HG02623 (cell line): ENCODE measurements around the gene EMILIN1.
"Not testable (repeated sequence)": the region's sequence is repeated elsewhere in the genome, so short reads cannot be mapped to it uniquely, and the experiment has no call there.

ENCODE experiments used
- ATAC-seq: cut with Tn5 transposase; IDR thresholded peaks from one replicate; pipeline ENCODE4 v1.9.1; 2021; ENCODE audit warnings: moderate library complexity; ENCODE audit not compliant: unreplicated experiment

The EMILIN1 gene

GRCh38 chr2:27053776-27054175 is 24.6 kb upstream of the EMILIN1 start:
- no peak for ATAC-seq

GRCh38 chr2:27054721-27055120 is 23.7 kb upstream of the EMILIN1 start:
- no peak for ATAC-seq

- no peak for ATAC-seq
These were observed 21.2 kb upstream of the EMILIN1 start for GRCh38 chr2:27057184-27057583.

- no peak for ATAC-seq
These were observed 20.2 kb upstream of the EMILIN1 start for GRCh38 chr2:27058210-27058609.

- ATAC-seq: no peak
These were observed 19.1 kb upstream of the EMILIN1 start for GRCh38 chr2:27059141-27059820.

GRCh38 chr2:27060323-27060722 is 18.1 kb upstream of the EMILIN1 start:
- no peak for ATAC-seq

GRCh38 chr2:27065128-27065527 is 13.3 kb upstream of the EMILIN1 start:
- no peak for ATAC-seq

GRCh38 chr2:27067385-27067784 is 11.0 kb upstream of the EMILIN1 start:
- no peak for ATAC-seq

GRCh38 chr2:27069436-27069835 is 9.0 kb upstream of the EMILIN1 start:
- no peak for ATAC-seq

GRCh38 chr2:27069961-27070618 is 8.3 kb upstream of the EMILIN1 start:
- ATAC-seq: no peak

GRCh38 chr2:27070653-27071276 is 7.7 kb upstream of the EMILIN1 start:
- peak; percentile 1 for ATAC-seq

- peak; percentile 81 for ATAC-seq
These were observed 7.0 kb upstream of the EMILIN1 start, which contains the start of gene OST4 for GRCh38 chr2:27071277-27071989. Gene OST4, minus strand, starts transcription at chr2:27071654.

GRCh38 chr2:27071990-27072830 is 6.2 kb upstream of the EMILIN1 start:
- ATAC-seq: peak; percentile 7

- no peak for ATAC-seq
These were observed 5.5 kb upstream of the EMILIN1 start for GRCh38 chr2:27072920-27073319.

- no peak for ATAC-seq
These were observed 4.6 kb upstream of the EMILIN1 start for GRCh38 chr2:27073782-27074181.

- no peak for ATAC-seq
These were observed 3.5 kb upstream of the EMILIN1 start for GRCh38 chr2:27074738-27075565.

- ATAC-seq: not testable (repeated sequence)
These were observed 2.9 kb upstream of the EMILIN1 start for GRCh38 chr2:27075566-27075871.

- no peak for ATAC-seq
These were observed 2.1 kb upstream of the EMILIN1 start for GRCh38 chr2:27076323-27076722.

- no peak for ATAC-seq
These were observed 1.2 kb upstream of the EMILIN1 start for GRCh38 chr2:27077231-27077630.
